Left lobe of liver (tissue), 2 donors: ENCODE results near the gene MAGEB4. TPM values are rescaled to one million over a fixed set of nuclear protein-coding genes. Genes with fewer than 3 reads are reported as not detected.
"Not testable (repeated sequence)": the region's sequence is repeated elsewhere in the genome, so short reads cannot be mapped to it uniquely, and the experiment has no call there.

Experiments used
- ATAC-seq: fragments of 200-7000 bp; cut with Tn5 transposase; one replicate; pipeline ENCODE4 v1.9.1; 2020; ENCODE audit warnings: mild to moderate bottlenecking, moderate library complexity
- DNase-seq: peaks from one replicate; pipeline ENCODE4 v3.0.0-alpha.2; 2020; ENCODE audit warnings: low spot score
- total RNA-seq: library from RNA; stranded (reverse); gene quantifications from one replicate; pipeline ENCODE4 v1.2.1, GENCODE V29; 2021
- donor health status: DM: no; HTN: no; CAD: no; lungs with moderate emphysema.
- donor health status: DM: no; HTN: yes; CAD: no.

The MAGEB4 gene
- total RNA-seq, result not detected

DNA sequence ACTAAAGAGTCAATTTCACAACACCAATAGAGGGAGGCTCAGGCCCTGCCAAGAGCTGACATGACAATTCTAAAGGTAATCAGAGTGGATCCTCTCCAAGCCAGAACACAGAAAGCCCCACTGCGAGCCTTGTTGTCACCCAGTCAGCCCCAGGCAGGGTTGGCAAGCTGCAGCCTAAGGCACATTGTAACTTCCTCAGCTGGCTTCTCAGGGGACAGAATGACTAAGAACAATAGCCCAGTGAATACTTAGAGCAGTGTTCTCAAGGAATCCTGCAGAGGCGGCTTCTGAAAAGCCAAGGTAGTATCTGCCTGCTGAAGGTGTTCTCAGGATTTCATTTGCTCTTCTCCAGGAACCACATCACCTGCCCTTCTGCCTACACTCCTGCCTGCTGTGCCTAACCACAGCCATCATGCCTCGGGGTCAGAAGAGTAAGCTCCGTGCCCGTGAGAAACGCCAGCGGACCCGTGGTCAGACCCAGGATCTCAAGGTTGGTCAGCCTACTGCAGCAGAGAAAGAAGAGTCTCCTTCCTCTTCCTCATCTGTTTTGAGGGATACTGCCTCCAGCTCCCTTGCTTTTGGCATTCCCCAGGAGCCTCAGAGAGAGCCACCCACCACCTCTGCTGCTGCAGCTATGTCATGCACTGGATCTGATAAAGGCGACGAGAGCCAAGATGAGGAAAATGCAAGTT lies at the start of gene MAGEB4:
TSS of gene MAGEB4 (plus strand) at position 277 of the 692 bp plus-strand sequence. CDS start at position 413, 136 bp downstream.
- no peak for ATAC-seq
- no peak for DNase-seq

DNA sequence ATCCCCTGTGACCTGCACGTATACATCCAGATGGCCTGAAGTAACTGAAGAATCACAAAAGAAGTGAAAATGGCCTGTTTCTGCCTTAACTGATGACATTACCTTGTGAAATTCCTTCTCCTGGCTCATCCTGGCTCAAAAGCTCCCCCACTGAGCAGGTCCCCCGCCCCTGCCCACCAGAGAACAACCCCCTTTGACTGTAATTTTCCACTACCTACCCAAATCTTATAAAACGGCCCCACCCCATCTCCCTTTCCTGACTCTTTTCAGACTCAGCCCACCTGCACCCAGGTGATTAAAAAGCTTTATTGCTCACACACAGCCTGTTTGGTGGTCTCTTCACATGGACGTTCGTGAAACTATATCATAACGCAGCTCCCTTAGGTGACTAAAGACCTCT lies 47.9 kb upstream of the MAGEB4 start:
- ATAC-seq, DNase-seq: not testable (repeated sequence)

DNA sequence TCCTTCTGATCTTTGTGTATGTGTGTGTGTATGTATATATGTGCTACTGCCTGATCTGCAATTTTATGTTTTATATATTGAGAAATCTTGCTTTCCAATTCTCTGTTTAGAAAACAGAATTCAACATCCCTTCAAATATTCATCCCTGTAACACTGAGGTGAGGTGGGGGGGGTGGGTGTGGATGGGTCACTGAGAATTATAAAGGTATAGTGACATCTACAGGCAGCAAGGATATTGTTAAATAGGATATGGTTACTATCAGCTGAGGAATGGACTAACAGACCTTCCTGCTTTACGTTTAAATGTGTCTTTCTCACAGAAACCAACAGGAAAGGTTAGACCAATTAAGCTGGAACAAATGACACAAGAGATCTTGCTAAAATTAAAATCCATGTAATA lies 45.5 kb upstream of the MAGEB4 start:
- ATAC-seq, result no peak
- DNase-seq, result no peak

GRCh38 chrX:30212172-30212571 lies 29.6 kb upstream of the MAGEB4 start:
- DNase-seq (no peak), ATAC-seq (no peak)

DNA sequence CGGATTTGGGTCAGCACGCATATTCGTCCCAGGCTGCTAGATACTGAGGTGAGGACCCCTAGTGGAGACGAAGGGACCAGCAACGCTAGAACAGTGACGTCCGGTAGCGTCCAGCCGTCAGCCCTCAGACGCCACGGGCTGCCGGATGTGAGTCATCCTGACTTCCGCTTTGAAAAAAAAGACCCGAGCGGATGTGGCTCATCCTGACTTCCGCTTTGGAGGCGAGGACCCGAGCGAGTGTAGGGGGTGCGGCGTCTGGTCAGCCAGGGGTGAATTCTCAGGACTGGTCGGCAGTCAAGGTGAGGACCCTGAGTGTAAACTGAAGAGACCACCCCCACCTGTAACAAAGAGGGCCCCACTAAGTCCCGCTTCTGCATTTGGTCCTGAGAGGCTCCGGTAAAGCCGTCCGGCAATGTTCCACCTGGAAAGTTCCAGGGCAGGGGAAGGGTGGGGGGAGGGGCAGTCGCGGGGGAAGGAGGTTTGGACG lies 26.4 kb upstream of the MAGEB4 start, which contains the start of gene MAGEB2:
TSS of gene MAGEB2 (plus strand) at position 207 of the 487 bp plus-strand sequence. CDS start 3,018 bp downstream, outside the sequence.
- DNase-seq (no peak), ATAC-seq (no peak)

DNA sequence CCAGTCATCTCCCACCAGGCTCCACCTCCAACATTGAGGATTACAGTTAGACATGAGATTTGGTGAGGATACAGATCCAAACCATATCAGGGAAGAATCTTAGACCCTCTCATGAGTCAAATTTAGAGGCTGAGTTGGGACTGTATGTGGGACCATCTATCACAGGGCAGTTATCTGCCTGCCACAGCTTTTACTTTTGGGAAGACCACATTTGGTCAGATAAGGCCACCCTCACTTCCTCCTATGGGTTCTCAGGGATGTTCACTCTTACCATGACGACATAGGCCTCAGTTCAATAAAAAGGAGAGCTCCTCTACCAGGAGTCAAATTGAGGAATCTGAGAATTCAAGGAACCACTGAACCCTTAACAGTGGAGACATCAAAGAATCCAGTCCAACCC lies 24.3 kb upstream of the MAGEB4 start:
- ATAC-seq (no peak), DNase-seq (no peak)

DNA sequence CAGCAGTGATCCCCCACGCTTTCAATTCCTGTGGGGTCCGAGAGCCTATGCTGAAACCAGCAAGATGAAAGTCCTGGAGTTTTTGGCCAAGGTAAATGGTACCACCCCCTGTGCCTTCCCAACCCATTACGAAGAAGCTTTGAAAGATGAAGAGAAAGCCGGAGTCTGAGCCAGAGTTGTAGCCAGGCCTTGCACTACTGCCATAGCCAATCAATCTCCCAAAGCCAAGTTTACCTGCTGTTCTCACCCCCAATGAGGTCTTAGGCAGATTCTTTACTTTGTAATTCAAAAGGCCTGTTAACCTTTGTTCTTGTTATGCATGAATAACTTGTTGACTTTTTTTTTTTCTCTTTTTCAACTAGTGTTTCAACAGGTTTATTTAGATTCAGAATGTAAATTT lies 22.4 kb upstream of the MAGEB4 start:
- no peak for ATAC-seq
- no peak for DNase-seq

DNA sequence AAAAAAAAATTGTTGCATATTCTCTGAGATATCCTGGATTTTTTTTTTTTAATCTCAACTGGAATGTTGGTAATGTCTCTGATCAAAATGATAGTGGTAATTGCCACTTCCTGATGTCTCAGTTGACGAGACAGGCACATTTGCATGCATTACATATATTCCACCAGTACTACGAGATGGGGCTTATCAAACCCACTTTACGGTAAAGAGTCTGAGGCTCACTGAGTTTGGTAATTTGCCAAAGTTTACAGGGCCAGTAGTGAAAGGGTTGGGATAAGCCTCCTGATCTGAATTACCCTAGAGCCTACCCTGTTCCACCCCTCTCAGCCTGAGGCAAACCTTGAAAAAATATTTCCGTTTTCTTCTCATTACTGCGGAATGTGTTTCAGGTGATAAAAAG lies 21.1 kb upstream of the MAGEB4 start:
- no peak for ATAC-seq

DNA sequence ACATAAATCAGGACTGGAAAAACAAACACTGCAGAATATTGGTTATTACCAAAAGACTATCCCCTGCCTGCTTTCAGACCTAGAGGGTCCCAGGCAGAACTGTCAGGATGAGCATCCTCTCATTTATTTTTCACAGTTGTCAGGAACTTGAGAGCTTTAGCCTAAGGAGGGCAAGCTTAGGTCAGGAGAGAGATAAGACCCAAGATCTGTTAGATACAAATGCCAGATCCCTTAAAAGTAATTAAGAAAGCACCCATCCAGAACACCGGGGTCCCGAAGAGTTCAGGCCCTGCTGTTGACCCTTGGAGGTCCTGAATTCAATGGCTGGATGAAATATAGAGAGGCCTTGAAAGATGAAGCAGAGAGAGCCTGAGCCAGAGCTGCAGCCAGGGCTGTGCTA lies 17.3 kb upstream of the MAGEB4 start:
- no peak for ATAC-seq
- no peak for DNase-seq

More for the DNA sequence above, 21.1 kb upstream of the MAGEB4 start:
- no peak for DNase-seq

DNA sequence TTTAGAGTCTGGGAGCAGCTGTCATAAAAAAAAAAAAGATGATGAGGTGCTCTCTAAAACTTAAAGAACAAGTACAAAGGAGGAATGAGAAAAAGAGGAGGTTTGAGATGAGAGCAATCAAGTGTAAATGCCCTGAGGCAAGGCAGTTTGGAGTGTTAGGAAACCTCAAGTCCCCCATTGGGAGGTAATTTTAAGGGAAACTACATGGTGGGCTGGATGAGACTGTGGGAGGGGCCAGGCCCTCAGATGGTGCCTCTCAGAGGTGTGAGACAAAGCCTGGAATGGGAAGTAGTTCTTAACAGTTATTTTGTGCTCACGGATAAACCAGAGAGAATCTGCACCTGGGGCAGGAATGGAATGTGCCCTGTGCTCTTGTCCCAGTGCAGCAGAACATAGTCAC lies 13.3 kb upstream of the MAGEB4 start:
- no peak for ATAC-seq
- DNase-seq, result no peak

DNA sequence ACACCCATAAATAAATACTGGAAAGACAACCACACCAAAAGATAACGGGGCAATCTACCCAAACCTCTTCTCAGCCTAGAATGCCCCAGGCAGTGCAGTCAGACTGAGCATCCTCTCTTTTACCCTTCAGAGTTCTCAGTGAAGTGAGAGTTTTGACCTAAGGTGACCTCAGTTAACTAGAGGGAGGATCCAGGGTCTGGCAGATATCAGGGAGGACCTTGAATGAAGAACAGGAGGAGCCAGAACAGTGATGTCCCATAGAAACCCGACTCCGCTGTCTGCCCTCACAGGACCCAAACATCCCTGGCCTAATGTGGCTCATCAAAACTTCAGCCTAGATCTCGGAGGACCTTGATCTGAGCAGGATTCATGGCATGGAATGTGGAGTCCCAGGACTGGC lies 11.4 kb upstream of the MAGEB4 start, which contains the start of gene MAGEB3:
TSS of gene MAGEB3 (plus strand) at position 263 of the 400 bp plus-strand sequence. CDS start 5,268 bp downstream, outside the sequence.
- ATAC-seq, result no peak

GRCh38 chrX:30246769-30247489 lies 5.1 kb downstream of the MAGEB4 start, which contains the start of gene MAGEB1:
Gene MAGEB1, plus strand, starts transcription at chrX:30247146. Its CDS starts 3,348 bp downstream, at chrX:30250494.
- no peak for DNase-seq
- ATAC-seq, result no peak

More for the DNA sequence above, 11.4 kb upstream of the MAGEB4 start, which contains the start of gene MAGEB3:
- no peak for DNase-seq

GRCh38 chrX:30248854-30249253 lies 7.1 kb downstream of the MAGEB4 start:
- DNase-seq (no peak), ATAC-seq (no peak)

DNA sequence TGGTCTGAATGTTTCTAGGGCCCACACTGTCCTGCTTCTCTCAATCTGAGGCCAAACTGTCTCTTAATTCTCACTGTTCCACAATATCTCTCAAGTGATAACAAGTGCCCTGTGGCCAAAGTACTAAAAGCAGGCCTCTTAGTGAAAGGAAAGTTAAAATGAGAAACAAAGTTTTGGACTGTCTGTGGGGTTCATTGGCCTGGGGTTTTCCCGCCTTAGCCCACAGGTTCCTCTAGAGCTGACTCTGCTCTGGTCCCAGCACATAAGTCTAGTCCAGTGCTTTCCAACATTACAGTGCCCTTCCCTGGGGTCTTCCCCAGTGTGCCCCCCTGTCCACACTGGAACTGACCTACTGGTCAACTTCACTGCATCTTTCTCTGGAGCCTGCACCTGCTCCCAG lies 11.5 kb downstream of the MAGEB4 start:
- DNase-seq (no peak), ATAC-seq (no peak)

- no peak for ATAC-seq
- no peak for DNase-seq
These were observed 18.1 kb downstream of the MAGEB4 start for GRCh38 chrX:30259927-30260326.

- no peak for DNase-seq
- no peak for ATAC-seq
These were observed 19.2 kb downstream of the MAGEB4 start for GRCh38 chrX:30261012-30261411.

GRCh38 chrX:30262763-30263162 lies 21.0 kb downstream of the MAGEB4 start:
- DNase-seq, result no peak
- ATAC-seq, result no peak

GRCh38 chrX:30270639-30271038 lies 28.8 kb downstream of the MAGEB4 start:
- no peak for ATAC-seq
- DNase-seq, result no peak

GRCh38 chrX:30275498-30275897 lies 33.7 kb downstream of the MAGEB4 start:
- no peak for DNase-seq
- ATAC-seq, result peak; percentile 25

DNA sequence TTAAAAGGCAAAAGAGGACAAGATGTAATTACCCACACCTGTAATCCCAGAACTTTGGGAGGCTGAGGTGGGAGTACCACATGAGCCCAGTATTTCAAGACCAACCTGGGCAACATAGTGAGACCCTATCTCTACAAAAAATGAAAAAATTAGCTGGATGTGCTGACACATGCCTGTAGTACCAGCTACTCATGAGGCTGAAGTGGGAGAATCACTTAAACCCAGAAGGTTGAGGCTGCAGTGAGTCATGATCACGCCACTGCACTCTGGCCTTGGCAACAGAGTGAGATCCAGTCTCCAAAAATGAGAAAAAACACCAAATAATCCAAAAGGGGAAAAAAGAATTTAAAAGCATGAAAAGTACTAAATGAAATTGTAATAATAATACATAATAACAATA lies 36.6 kb downstream of the MAGEB4 start:
- ATAC-seq (no peak), DNase-seq (no peak)

DNA sequence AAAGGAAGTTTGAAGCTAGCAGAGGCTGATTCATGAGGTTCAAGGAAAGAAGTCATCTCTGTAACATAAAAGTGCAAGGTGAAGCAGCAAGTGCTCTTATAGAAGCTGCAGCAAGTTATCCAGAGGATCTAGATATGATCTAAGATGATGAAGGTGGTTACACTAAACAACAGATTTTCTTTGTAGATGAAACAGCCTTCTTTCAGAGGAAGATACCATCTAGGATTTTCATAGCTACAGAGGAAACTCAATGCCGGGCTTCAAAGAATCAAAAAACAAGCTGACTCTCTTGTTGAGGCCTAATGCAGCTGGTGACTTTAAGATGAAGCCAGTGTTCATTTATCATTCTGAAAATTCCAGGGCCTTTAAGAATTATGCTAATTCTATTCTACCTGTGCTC lies 38.6 kb downstream of the MAGEB4 start:
- DNase-seq, result no peak

GRCh38 chrX:30282527-30282926 lies 40.7 kb downstream of the MAGEB4 start:
- DNase-seq (no peak), ATAC-seq (no peak)

More for the DNA sequence above, 38.6 kb downstream of the MAGEB4 start:
- no peak for ATAC-seq
